Hepatic stellate cell (primary cell): ENCODE measurements around the gene WDR33.
"Not testable (repeated sequence)": the region's sequence is repeated elsewhere in the genome, so short reads cannot be mapped to it uniquely, and the experiment has no call there.

Experiments used
- DNase-seq: peaks from one replicate; pipeline ENCODE4 v3.0.0; 2011; ENCODE audit warnings: low spot score

Gene WDR33

GRCh38 chr2:127763776-127764175, 47.2 kb downstream of the WDR33 start:
- DNase-seq: peak; percentile 24

- no peak for DNase-seq
Observed at GRCh38 chr2:127762846-127763245, 48.1 kb downstream of the WDR33 start.

GRCh38 chr2:127762441-127762840, 48.5 kb downstream of the WDR33 start:
- no peak for DNase-seq

GRCh38 chr2:127759931-127760330, 51.0 kb downstream of the WDR33 start:
- no peak for DNase-seq

- no peak for DNase-seq
Observed at GRCh38 chr2:127754186-127754585, 56.8 kb downstream of the WDR33 start.

GRCh38 chr2:127753374-127753773, 57.6 kb downstream of the WDR33 start:
- DNase-seq: no peak

GRCh38 chr2:127749537-127749936, 61.4 kb downstream of the WDR33 start:
- not testable (repeated sequence) for DNase-seq

- DNase-seq: no peak
Observed at GRCh38 chr2:127747621-127748020, 63.4 kb downstream of the WDR33 start.

GRCh38 chr2:127743477-127744026, 67.4 kb downstream of the WDR33 start:
- no peak for DNase-seq

GRCh38 chr2:127740665-127741288, 70.2 kb downstream of the WDR33 start:
- no peak for DNase-seq

GRCh38 chr2:127739800-127740199, 71.2 kb downstream of the WDR33 start:
- DNase-seq: no peak

- no peak for DNase-seq
Observed at GRCh38 chr2:127737892-127738291, 73.1 kb downstream of the WDR33 start.

GRCh38 chr2:127735537-127736399, 75.2 kb downstream of the WDR33 start:
- DNase-seq: no peak

GRCh38 chr2:127735044-127735443, 75.9 kb downstream of the WDR33 start:
- no peak for DNase-seq

- DNase-seq: peak; percentile 43
Observed at GRCh38 chr2:127733816-127734537, 77.0 kb downstream of the WDR33 start.

- DNase-seq: no peak
Observed at GRCh38 chr2:127733113-127733815, 77.7 kb downstream of the WDR33 start.

- no peak for DNase-seq
Observed at GRCh38 chr2:127726158-127726880, 84.7 kb downstream of the WDR33 start.

- no peak for DNase-seq
Observed at GRCh38 chr2:127722807-127723206, 88.2 kb downstream of the WDR33 start.

GRCh38 chr2:127721978-127722355, 89.0 kb downstream of the WDR33 start:
- no peak for DNase-seq

GRCh38 chr2:127721311-127721977, 89.5 kb downstream of the WDR33 start:
- DNase-seq: peak; percentile 29
